ENCODE measurements around the gene ZSCAN18. TPM values are rescaled to one million over a fixed set of nuclear protein-coding genes. Genes with fewer than 3 reads are reported as not detected.

The ZSCAN18 gene
- total and polyA plus RNA-seq, 4 donors: 24.0 to 104 (median 60.7) TPM

- ATAC-seq (ENCODE audit: low FRiP score) (no peak), DNase-seq (no peak)
- peaks cover 40% of the 10 kb centered on the region for H3K9me3 ChIP-seq (ENCODE audit: control insufficient read depth, low read length)
- no peak overlapping the region for H3K4me3 ChIP-seq (ENCODE audit: low read length in 2 of 2)
- H3K4me1 ChIP-seq (ENCODE audit: control insufficient read depth in 1 of 2, insufficient read depth in 2 of 2, low read length in 2 of 2): no peaks in the 10 kb centered on the region
- no peak overlapping the region for H3K27ac ChIP-seq (ENCODE audit: low read depth in 1 of 2, low read length in 2 of 2)
- intact Hi-C loops (cut with DNase I): no loop called here
- 38 to 41% methylated on average over 54 of the region's 54 CpGs for WGBS, 2 donors
- no peaks in the 10 kb centered on the region for H3K36me3 ChIP-seq (ENCODE audit: control insufficient read depth in 1 of 2, insufficient read depth in 2 of 2, low read length in 1 of 2)
- no peaks in the 10 kb centered on the region for H3K27me3 ChIP-seq (ENCODE audit: control insufficient read depth in 1 of 2, insufficient read depth in 2 of 2, low read length in 1 of 2)
Observed at GRCh38 chr19:58042495-58043340, 55.3 kb downstream of the ZSCAN18 start.

- 81 to 82% methylated on average over 21 of the region's 21 CpGs for WGBS, 2 donors
- no peak for ATAC-seq (ENCODE audit: low FRiP score)
- no peak for DNase-seq
Observed at GRCh38 chr19:58040751-58041525, 57.1 kb downstream of the ZSCAN18 start.

DNA sequence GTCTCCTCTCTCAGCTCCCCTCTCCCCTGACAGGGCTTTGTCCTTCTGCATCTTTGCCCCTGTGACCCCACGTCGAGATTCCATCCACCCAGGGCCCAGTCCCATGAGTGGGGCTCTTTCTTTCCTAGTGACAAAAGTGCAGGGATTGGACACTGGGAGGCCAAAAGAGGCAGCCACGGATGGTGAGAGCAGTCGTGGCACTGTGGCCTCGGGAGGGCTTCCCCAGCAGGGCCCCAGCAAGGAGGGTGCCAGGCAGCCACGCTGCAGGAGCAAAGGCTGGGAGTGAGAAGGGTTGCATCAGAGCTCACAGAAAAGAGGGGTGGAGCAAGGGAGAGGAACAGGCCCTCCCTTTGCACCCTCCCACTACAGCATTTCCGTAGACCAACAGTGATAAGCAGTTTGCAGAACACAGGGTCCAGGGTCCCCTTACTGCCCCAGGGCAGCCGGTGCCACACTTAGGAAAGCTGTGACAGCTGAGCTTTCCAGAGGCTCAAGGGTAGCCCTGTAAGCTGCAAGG lies 59.3 kb downstream of the ZSCAN18 start:
- 25 to 32% methylated on average over 8 of the region's 8 CpGs for WGBS, 2 donors
- no peak overlapping the region for H3K27ac ChIP-seq (ENCODE audit: low read depth in 1 of 2, low read length in 2 of 2)
- ATAC-seq (ENCODE audit: low FRiP score): no peak
- no peaks in the 10 kb centered on the region for H3K36me3 ChIP-seq (ENCODE audit: control insufficient read depth in 1 of 2, insufficient read depth in 2 of 2, low read length in 1 of 2)
- intact Hi-C loops (cut with DNase I): no loop called here
- H3K4me1 ChIP-seq (ENCODE audit: control insufficient read depth in 1 of 2, insufficient read depth in 2 of 2, low read length in 2 of 2): no peaks in the 10 kb centered on the region
- no peak for DNase-seq
- H3K27me3 ChIP-seq (ENCODE audit: control insufficient read depth in 1 of 2, insufficient read depth in 2 of 2, low read length in 1 of 2): no peaks in the 10 kb centered on the region
- no peak overlapping the region for H3K4me3 ChIP-seq (ENCODE audit: low read length in 2 of 2)
- H3K9me3 ChIP-seq (ENCODE audit: control insufficient read depth, low read length): peaks cover 23% of the 10 kb centered on the region

More at GRCh38 chr19:58040751-58041525, 57.1 kb downstream of the ZSCAN18 start:
- Histone ChIP-seq H3K4me1 (ENCODE audit: control insufficient read depth in 1 of 2, insufficient read depth in 2 of 2, low read length in 2 of 2) (no peaks in the 10 kb centered on the region), H3K27me3 (ENCODE audit: control insufficient read depth in 1 of 2, insufficient read depth in 2 of 2, low read length in 1 of 2) (no peaks in the 10 kb centered on the region), H3K27ac (ENCODE audit: low read depth in 1 of 2, low read length in 2 of 2) (no peak overlapping the region), H3K9me3 (ENCODE audit: control insufficient read depth, low read length) (peaks cover 28% of the 10 kb centered on the region), H3K4me3 (ENCODE audit: low read length in 2 of 2) (no peak overlapping the region), H3K36me3 (ENCODE audit: control insufficient read depth in 1 of 2, insufficient read depth in 2 of 2, low read length in 1 of 2) (no peaks in the 10 kb centered on the region)
- intact Hi-C loops (cut with DNase I): no loop called here

DNA sequence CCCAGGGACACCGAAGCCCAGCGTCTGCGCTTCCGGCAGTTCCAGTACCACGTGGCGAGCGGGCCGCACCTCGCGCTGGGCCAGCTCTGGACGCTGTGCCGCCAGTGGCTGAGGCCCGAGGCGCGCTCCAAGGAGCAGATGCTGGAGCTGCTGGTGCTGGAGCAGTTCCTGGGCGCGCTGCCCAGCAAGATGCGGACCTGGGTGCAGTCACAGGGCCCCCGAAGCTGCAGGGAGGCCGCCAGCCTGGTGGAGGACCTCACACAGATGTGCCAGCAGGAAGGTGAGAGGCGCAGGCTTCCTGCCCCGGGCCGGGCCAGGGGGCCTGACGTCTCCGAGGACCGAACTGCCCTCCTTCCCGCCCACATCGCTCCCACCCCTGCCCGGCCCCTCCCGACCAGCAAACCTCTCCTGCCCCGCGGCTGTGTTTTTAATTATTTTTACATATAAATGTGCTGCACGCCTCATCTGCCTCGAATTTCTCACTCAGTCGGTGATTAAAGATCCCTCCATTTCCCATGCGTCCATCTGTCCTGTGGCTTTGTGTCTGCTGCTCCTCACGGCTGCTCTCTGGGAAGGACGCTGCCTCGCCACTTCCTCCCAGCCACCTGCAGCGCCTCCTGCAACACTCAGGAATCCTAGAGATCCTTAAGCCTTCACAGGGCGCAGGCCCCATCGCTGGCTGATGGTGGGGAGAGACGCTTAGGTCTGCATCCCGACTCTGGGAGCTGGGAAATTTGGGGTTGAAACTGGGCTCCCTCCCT lies 59.9 kb downstream of the ZSCAN18 start:
- DNase-seq (no peak), ATAC-seq (ENCODE audit: low FRiP score) (no peak)
- no peaks in the 10 kb centered on the region for H3K4me1 ChIP-seq (ENCODE audit: control insufficient read depth in 1 of 2, insufficient read depth in 2 of 2, low read length in 2 of 2)
- no peaks in the 10 kb centered on the region for H3K36me3 ChIP-seq (ENCODE audit: control insufficient read depth in 1 of 2, insufficient read depth in 2 of 2, low read length in 1 of 2)
- H3K27ac ChIP-seq (ENCODE audit: low read depth in 1 of 2, low read length in 2 of 2): no peak overlapping the region
- intact Hi-C loops (cut with DNase I): no loop called here
- WGBS, 2 donors: 15 to 19% methylated on average over 38 to 44 of the region's 44 CpGs
- no peak overlapping the region for H3K4me3 ChIP-seq (ENCODE audit: low read length in 2 of 2)
- H3K27me3 ChIP-seq (ENCODE audit: control insufficient read depth in 1 of 2, insufficient read depth in 2 of 2, low read length in 1 of 2): no peaks in the 10 kb centered on the region
- peaks cover 23% of the 10 kb centered on the region for H3K9me3 ChIP-seq (ENCODE audit: control insufficient read depth, low read length)

GRCh38 chr19:58035863-58036262 lies 62.2 kb downstream of the ZSCAN18 start:
- H3K9me3 ChIP-seq (ENCODE audit: control insufficient read depth, low read length): peaks cover 15% of the 10 kb centered on the region
- intact Hi-C loops (cut with DNase I): no loop called here
- no peaks in the 10 kb centered on the region for H3K27me3 ChIP-seq (ENCODE audit: control insufficient read depth in 1 of 2, insufficient read depth in 2 of 2, low read length in 1 of 2)
- 69 to 71% methylated on average over 8 of the region's 8 CpGs for WGBS, 2 donors
- H3K27ac ChIP-seq (ENCODE audit: low read depth in 1 of 2, low read length in 2 of 2): no peak overlapping the region
- no peaks in the 10 kb centered on the region for H3K4me1 ChIP-seq (ENCODE audit: control insufficient read depth in 1 of 2, insufficient read depth in 2 of 2, low read length in 2 of 2)
- ATAC-seq (ENCODE audit: low FRiP score) (no peak), DNase-seq (no peak)
- no peak overlapping the region for H3K4me3 ChIP-seq (ENCODE audit: low read length in 2 of 2)
- H3K36me3 ChIP-seq (ENCODE audit: control insufficient read depth in 1 of 2, insufficient read depth in 2 of 2, low read length in 1 of 2): no peaks in the 10 kb centered on the region

DNA sequence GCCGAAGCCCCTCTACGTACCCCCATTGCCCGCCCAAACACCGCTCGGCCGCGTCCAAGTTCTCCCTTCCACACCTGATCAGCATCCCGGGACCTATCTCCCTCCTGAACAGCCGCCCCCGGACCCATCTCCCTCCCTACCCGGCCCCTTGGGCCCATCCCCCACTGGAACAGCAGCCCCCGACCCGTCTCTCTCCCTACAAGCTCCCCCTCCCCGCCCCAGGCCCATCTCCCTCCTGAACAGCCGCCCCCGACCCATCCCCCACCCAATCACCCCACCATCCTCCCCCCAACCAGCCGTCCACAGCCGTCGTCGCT lies 63.6 kb downstream of the ZSCAN18 start:
- ATAC-seq (ENCODE audit: low FRiP score) (no peak), DNase-seq (no peak)
- H3K9me3 ChIP-seq (ENCODE audit: control insufficient read depth, low read length): peaks cover 14% of the 10 kb centered on the region
- intact Hi-C loops (cut with DNase I): no loop called here
- H3K27ac ChIP-seq (ENCODE audit: low read depth in 1 of 2, low read length in 2 of 2): no peak overlapping the region
- no peak overlapping the region for H3K4me3 ChIP-seq (ENCODE audit: low read length in 2 of 2)
- 0 to 2% methylated on average over 11 to 20 of the region's 20 CpGs for WGBS, 2 donors
- no peaks in the 10 kb centered on the region for H3K4me1 ChIP-seq (ENCODE audit: control insufficient read depth in 1 of 2, insufficient read depth in 2 of 2, low read length in 2 of 2)
- no peaks in the 10 kb centered on the region for H3K27me3 ChIP-seq (ENCODE audit: control insufficient read depth in 1 of 2, insufficient read depth in 2 of 2, low read length in 1 of 2)
- no peaks in the 10 kb centered on the region for H3K36me3 ChIP-seq (ENCODE audit: control insufficient read depth in 1 of 2, insufficient read depth in 2 of 2, low read length in 1 of 2)

Other genes starting within 250 kb of the ZSCAN18 start
- gene ZNF587, start 248.4 kb downstream of the ZSCAN18 start, total RNA-seq: 10 to 100 TPM; 24.9 to 40.8 TPM
- gene ZNF587, start 248.4 kb downstream of the ZSCAN18 start, polyA plus RNA-seq: 1 to 10 TPM; 3.4 to 9.6 TPM
- gene ZNF814, start 209.2 kb downstream of the ZSCAN18 start, total RNA-seq: 10 to 100 TPM; 11.1 to 15.1 TPM
- gene ZNF814, start 209.2 kb downstream of the ZSCAN18 start, polyA plus RNA-seq: 1 to 10 TPM; 1.1 to 6.1 TPM
- 10 to 100 TPM; 15.7 to 23.5 TPM for gene ZNF417, start 181.6 kb downstream of the ZSCAN18 start, total RNA-seq
- gene ZNF417, start 181.6 kb downstream of the ZSCAN18 start, polyA plus RNA-seq: 1 to 10 TPM; 2.0 to 4.2 TPM
- 10 to 100 TPM in 1 of 2 donors, 1 to 10 TPM in 1; 5.2 to 10.1 TPM for gene ZNF418, start 162.8 kb downstream of the ZSCAN18 start, total RNA-seq
- 1 to 10 TPM; 1.6 to 4.9 TPM for gene ZNF418, start 162.8 kb downstream of the ZSCAN18 start, polyA plus RNA-seq
- gene ZNF256, start 150.5 kb downstream of the ZSCAN18 start, total RNA-seq: 1 to 10 TPM; 5.7 to 6.7 TPM
- 1 to 10 TPM in 1 of 2 donors, under 1 TPM in 1; 0.75 to 3.7 TPM for gene ZNF256, start 150.5 kb downstream of the ZSCAN18 start, polyA plus RNA-seq
- 1 to 10 TPM; 1.0 to 2.0 TPM for gene C19orf18, start 123.7 kb downstream of the ZSCAN18 start, total RNA-seq
- 1 to 10 TPM in 1 of 2 donors, not detected in 1; 2.9 TPM for gene C19orf18, start 123.7 kb downstream of the ZSCAN18 start, polyA plus RNA-seq
- 10 to 100 TPM in 1 of 2 donors, 1 to 10 TPM in 1; 9.9 to 21.0 TPM for gene ZNF606, start 95.4 kb downstream of the ZSCAN18 start, total RNA-seq
- gene ZNF606, start 95.4 kb downstream of the ZSCAN18 start, polyA plus RNA-seq: 10 to 100 TPM in 1 of 2 donors, 1 to 10 TPM in 1; 4.8 to 12.0 TPM
- not detected for gene ZSCAN1, start 64.2 kb downstream of the ZSCAN18 start, total RNA-seq
- under 1 TPM in 1 of 2 donors, not detected in 1; 0.23 TPM for gene ZSCAN1, start 64.2 kb downstream of the ZSCAN18 start, polyA plus RNA-seq
- gene ZNF135, start 38.9 kb downstream of the ZSCAN18 start, total RNA-seq: 1 to 10 TPM; 3.4 to 6.6 TPM
- gene ZNF135, start 38.9 kb downstream of the ZSCAN18 start, polyA plus RNA-seq: 10 to 100 TPM in 1 of 2 donors, 1 to 10 TPM in 1; 2.1 to 12.8 TPM
- gene ZNF329, start 52.6 kb upstream of the ZSCAN18 start, total RNA-seq: 10 to 100 TPM in 1 of 2 donors, 1 to 10 TPM in 1; 9.4 to 10.6 TPM
- gene ZNF329, start 52.6 kb upstream of the ZSCAN18 start, polyA plus RNA-seq: 1 to 10 TPM; 4.1 to 5.5 TPM
- gene ZNF274, start 84.8 kb upstream of the ZSCAN18 start, total RNA-seq: 10 to 100 TPM; 25.5 to 26.0 TPM
- 10 to 100 TPM in 1 of 2 donors, 1 to 10 TPM in 1; 4.1 to 14.6 TPM for gene ZNF274, start 84.8 kb upstream of the ZSCAN18 start, polyA plus RNA-seq
- 10 to 100 TPM; 16.5 to 26.2 TPM for gene ZNF544, start 130.7 kb upstream of the ZSCAN18 start, total RNA-seq
- 10 to 100 TPM; 11.2 to 15.4 TPM for gene ZNF544, start 130.7 kb upstream of the ZSCAN18 start, polyA plus RNA-seq
- gene ZNF8, start 180.7 kb upstream of the ZSCAN18 start, total RNA-seq: 1 to 10 TPM; 5.9 to 7.8 TPM
- 1 to 10 TPM in 1 of 2 donors, under 1 TPM in 1; 0.38 to 1.9 TPM for gene ZNF8, start 180.7 kb upstream of the ZSCAN18 start, polyA plus RNA-seq
- gene ERVK3-1, start 207.1 kb upstream of the ZSCAN18 start, total RNA-seq: 10 to 100 TPM; 33.6 to 34.3 TPM
- 10 to 100 TPM; 26.4 to 48.1 TPM for gene ERVK3-1, start 207.1 kb upstream of the ZSCAN18 start, polyA plus RNA-seq
- 1 to 10 TPM; 2.2 to 3.1 TPM for gene ZSCAN22, start 228.8 kb upstream of the ZSCAN18 start, total RNA-seq
- gene ZSCAN22, start 228.8 kb upstream of the ZSCAN18 start, polyA plus RNA-seq: under 1 TPM; 0.25 to 0.43 TPM

Measured in aorta (tissue), 5 donors.